Astrocyte of the cerebellum (primary cell): ENCODE results near the gene INPP5K.
"Not testable (repeated sequence)": the region's sequence is repeated elsewhere in the genome, so short reads cannot be mapped to it uniquely, and the experiment has no call there.

Experiments
- DNase-seq: peaks from one replicate; pipeline ENCODE4 v3.0.0-alpha.2; 2011; ENCODE audit warnings: low read depth
- H3K4me3 ChIP-seq: 2 replicates; pipeline ENCODE4 v1.5.1; 2011; ENCODE audit warnings: mild to moderate bottlenecking, low read depth, low read length, moderate library complexity
- CTCF ChIP-seq: IDR thresholded peaks from 2 replicates; pipeline ENCODE4 v1.5.1; 2012; ENCODE audit warnings: low read length, low read depth, moderate library complexity, mild to moderate bottlenecking; ENCODE audit errors: missing control alignments
- in situ Hi-C: cut with HindIII; loops from 2 replicates; pipeline ENCODE4 v1.10.0; 2017; ENCODE audit warnings: low sequenced_read_pairs

INPP5K gene

GRCh38 chr17:1533661-1534325 lies 17.4 kb upstream of the INPP5K start:
- DNase-seq = no peak
- in situ Hi-C loops = no loop called here
- H3K4me3 ChIP-seq = no peak overlapping the region
- TF ChIP-seq CTCF = no peak

DNA sequence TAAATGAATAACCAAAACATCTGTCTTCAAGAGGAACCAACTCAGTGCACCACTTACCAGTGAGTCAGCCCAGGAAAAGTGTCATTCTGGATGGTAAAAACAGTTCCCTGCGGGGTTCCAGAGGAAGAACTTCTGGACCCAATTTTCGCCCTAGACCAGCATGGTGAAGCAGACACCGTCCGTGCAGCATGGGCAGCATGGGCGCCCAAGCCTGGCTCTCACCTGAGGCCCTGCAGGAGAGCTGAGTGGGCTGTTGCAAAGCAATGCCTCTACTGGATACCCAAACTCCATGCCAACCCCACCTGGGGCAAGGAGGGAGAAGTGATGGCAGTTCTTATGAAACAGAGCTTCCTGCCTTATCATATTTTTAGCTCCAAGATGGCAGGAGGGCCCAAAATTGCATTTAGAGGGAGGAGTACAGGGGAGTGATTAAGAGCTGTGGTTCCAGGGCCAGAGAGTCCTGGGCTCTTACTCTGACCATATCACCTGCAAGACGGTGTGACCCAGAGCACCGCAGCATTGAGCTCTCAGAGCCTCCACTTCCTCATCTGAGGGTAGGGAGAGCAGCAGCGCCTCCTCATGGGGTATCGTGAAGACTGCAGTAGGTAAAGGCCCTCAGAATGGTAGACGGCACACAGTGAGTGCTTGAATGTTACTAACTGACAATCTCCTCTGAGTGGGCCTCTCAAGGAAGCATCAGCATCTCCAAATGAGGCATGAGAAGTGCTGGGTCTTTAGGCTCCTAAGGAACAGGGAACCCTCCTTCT lies 16.6 kb upstream of the INPP5K start:
- peak; percentile 12 for TF ChIP-seq CTCF
- H3K4me3 ChIP-seq = no peak overlapping the region
- DNase-seq = no peak
- in situ Hi-C loops = no loop called here

DNA sequence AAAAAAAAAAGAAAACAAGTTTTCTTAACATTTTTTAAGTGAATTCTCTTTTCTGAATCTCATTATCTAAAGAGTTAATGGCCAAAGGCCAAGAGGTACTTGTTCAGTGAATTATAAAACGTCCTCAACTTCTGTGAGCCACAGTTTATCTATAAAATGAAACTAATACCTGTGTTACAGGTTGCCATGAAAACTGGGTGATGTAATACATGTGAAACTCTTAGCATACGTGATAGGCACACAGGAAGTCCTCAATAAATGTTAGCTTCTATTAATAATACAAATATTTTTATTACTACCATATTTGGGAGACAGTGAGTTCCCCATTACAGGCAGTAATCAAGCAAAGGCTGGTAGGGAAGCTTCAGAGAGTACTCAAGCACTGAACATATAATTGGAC lies 13.5 kb upstream of the INPP5K start:
- TF ChIP-seq CTCF = no peak
- H3K4me3 ChIP-seq = no peak overlapping the region
- in situ Hi-C loops = no loop called here
- no peak for DNase-seq

- in situ Hi-C loops, DNase-seq, H3K4me3 ChIP-seq: not testable (repeated sequence)
Measured at GRCh38 chr17:1526876-1527275, 10.5 kb upstream of the INPP5K start.

GRCh38 chr17:1522626-1523025 lies 6.2 kb upstream of the INPP5K start:
- DNase-seq = no peak
- no peak for TF ChIP-seq CTCF
- H3K4me3 ChIP-seq = no peak overlapping the region
- in situ Hi-C loops = no loop called here

- H3K4me3 ChIP-seq = no peak overlapping the region
- DNase-seq = no peak
- TF ChIP-seq CTCF = no peak
- in situ Hi-C loops = no loop called here
Measured at GRCh38 chr17:1521086-1521640, 4.8 kb upstream of the INPP5K start.

GRCh38 chr17:1519678-1520077 lies 3.3 kb upstream of the INPP5K start:
- in situ Hi-C loops = no loop called here
- DNase-seq = no peak
- no peak overlapping the region for H3K4me3 ChIP-seq
- TF ChIP-seq CTCF = no peak
